HG02840 (cell line): ENCODE results near the gene PNLIPRP1.

Source experiments
- ATAC-seq: cut with Tn5 transposase; IDR thresholded peaks from one replicate; pipeline ENCODE4 v1.9.1; 2021; ENCODE audit warnings: mild to moderate bottlenecking, moderate library complexity, moderate number of reproducible peaks; ENCODE audit not compliant: unreplicated experiment, low FRiP score

The PNLIPRP1 gene

DNA sequence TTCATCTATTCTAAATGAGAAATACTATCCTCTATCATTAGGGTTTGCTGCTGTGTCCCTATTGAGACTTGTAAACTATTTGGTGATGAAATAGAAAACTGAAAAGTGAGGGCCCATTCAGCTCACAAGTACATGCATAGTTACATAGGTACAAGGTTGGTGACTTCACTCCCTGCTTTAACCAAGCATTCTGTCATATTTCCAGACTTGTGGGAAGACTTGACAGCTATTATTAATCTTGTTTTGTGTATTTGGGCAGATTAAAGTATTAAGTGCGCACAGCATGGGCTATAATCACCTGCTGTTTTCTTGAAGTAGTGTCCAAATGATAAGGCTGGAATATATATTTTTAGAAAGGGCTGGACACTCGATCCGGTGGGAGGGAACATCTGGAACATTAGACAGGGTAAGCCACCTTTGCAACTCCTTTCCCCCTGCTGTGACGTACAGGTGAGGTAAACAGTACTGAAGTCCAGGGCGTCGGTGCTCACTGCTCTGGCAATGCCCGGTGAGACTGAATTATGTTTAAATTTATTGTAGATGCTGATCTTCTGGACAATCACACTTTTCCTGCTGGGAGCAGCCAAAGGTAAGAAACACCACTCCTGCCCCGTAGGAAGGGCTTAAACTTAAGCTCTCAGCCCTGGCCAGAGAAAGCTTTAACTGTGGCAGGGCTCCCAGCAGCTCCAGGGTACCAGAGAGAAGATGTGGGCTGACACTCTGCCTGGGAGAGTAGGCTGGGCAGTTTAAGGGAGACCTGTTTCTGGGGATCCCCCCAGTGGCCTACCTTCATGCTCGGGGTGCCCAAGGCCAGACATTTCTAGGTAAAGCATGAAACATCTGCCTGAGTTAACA is at the start of gene PNLIPRP1:
Gene PNLIPRP1 (plus strand): TSS at position 370 of the 855 bp plus-strand sequence. CDS start 171 bp downstream, at position 541.
- ATAC-seq: no peak

GRCh38 chr10:116542007-116542677 is 48.6 kb upstream of the PNLIPRP1 start:
- ATAC-seq: no peak

GRCh38 chr10:116545122-116545521 is 45.6 kb upstream of the PNLIPRP1 start:
- ATAC-seq: no peak

DNA sequence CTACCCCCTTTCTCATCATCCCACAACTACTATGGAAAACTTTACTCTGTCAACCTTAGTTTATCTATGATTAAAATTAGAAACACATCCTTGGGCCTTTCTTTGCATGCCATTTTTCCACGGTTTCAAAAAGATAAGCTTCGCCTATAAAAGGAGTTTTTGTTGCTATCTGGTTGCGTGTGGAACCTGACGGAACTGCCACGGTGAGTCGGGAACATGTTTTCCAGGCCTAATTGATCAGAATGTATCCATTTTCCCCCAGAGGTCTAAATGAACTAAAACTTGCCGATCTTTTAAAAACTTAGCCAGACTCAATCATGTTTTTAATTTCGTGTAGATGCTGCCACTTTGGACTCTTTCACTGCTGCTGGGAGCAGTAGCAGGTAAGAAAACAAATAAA is 45.0 kb upstream of the PNLIPRP1 start, which contains the start of gene PNLIP:
Gene PNLIP (plus strand): TSS at position 176 of the 400 bp plus-strand sequence. CDS start 162 bp downstream, at position 338.
- ATAC-seq: no peak

GRCh38 chr10:116548301-116548700 is 42.5 kb upstream of the PNLIPRP1 start:
- no peak for ATAC-seq

DNA sequence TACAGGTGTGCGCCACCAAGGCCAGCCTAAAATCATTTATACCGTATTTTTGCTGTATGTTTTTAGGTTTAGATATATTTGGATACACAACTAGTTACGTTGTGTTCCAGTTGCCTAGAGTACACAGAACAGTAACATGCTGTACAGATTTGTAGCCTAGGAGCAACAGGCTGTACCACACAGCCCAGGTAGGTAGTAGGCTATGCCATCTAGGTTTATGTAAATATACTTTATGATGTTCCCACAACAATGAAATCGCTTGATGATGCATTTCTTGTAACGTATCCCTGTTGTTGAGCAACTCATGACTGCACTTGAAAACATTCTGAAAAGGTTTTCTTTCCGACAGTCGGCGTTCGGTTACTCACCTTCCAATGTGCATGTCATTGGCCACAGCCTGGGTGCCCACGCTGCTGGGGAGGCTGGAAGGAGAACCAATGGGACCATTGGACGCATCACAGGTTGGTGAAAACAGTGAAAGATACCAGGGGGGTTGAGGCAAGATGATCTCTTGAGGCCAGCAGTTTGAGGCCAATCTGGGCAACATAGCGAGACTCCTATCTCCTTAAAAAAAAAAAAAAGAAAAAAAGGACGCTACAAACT is 37.3 kb upstream of the PNLIPRP1 start:
- no peak for ATAC-seq

- ATAC-seq: no peak
These were observed 36.1 kb upstream of the PNLIPRP1 start for GRCh38 chr10:116554628-116555027.

- ATAC-seq: no peak
These were observed 34.9 kb upstream of the PNLIPRP1 start for GRCh38 chr10:116555880-116556279.

- ATAC-seq: no peak
These were observed 33.4 kb upstream of the PNLIPRP1 start for GRCh38 chr10:116557305-116557880.

DNA sequence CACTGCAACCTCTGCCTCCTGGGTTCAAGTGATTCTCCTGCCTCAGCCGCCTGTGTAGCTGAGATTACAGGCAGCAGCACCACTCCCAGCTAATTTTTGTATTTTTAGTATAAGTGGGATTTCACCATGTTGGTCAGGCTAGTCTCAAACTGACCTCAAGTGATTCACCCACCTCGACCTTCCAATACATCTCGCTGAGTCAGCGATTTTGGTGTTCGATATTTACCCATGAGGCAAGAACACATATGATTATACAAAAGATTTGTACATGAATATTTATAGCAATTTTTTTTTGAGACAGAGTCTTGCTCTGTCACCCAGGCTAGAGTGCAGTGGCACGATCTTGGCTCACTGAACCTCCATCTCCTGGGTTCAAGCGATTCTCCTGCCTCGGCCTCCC is 25.2 kb upstream of the PNLIPRP1 start:
- ATAC-seq: no peak

DNA sequence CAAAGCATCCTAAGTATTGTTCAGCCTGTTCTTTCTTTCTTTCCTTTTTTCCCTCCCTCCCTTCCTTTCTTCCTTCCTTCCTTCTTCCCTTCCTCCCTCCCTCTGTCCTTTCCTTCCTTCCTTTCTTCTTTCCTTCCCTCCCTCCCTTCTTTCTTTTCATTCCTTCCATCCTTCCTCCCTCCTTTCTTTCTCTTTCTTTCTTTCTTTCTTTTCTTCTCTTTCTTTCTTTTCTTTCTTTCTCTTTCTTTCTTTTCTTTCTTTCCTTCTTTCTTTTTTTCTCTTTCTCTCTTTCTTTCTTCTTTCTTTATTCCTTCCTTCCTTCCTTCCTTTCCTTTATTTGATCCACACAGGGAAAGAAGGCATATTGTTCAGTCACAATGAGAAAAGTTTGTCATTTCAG is 23.8 kb upstream of the PNLIPRP1 start:
- no peak for ATAC-seq

GRCh38 chr10:116567335-116567734 is 23.4 kb upstream of the PNLIPRP1 start:
- ATAC-seq: no peak

DNA sequence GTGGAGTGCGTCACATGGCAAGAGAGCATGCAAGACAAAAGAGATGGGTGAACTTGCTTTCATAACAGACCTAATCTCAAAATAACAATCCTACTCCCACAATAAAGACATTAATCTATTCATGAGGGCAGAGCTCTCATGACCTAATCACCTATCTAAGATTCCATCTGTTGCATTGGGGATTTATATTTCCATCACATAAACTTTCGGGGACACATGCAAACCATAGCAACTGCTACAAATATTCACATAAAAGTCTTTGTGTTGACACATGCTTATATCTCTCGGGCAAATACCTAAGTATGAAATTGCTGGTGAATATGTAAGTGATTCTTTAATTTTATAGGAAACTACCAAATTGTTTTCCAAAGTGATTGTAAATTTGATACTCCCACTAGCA is 16.0 kb upstream of the PNLIPRP1 start:
- ATAC-seq: no peak

- no peak for ATAC-seq
These were observed 2.7 kb upstream of the PNLIPRP1 start for GRCh38 chr10:116587878-116588591.

DNA sequence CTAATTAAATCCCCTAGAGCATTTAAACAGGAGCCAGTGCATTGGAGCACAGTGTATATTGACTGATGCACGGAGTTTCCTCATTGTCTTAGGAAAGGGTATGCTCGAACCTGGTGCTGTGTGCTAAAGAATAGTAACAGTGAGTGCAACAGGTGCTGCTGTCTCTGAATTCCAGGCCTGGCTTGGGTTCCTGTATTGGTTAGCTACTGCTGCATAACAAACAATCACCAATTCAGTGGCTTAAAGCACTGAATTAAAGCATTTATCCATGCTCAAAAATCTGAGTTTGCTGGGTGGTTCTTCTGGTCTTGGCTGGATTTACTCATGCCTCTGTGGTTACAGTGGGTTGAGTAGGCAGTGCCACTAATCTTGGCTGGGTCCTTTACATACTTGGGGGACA is 1.8 kb upstream of the PNLIPRP1 start:
- no peak for ATAC-seq

DNA sequence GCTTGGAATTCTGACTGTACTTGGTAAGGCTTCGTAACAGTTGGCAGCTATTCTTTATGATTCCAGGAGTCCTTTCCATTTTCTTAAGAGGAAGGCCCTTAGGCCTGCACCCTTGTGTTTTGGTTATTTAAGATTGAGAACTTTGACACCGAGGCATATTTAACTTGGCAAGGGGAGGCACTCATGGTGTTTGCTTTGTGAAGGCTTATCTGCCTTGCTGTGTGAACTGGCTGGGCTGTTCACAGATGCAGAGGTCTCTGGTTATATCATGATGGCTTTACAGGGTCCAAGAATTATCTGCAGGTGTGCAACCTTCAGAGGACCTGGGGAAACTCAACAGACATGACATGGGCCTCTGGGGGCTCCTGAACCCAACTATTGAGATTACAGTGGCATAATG is 833 bp upstream of the PNLIPRP1 start:
- no peak for ATAC-seq

- ATAC-seq: no peak
These were observed 2.5 kb downstream of the PNLIPRP1 start for GRCh38 chr10:116593139-116593740.

- ATAC-seq: no peak
These were observed 3.8 kb downstream of the PNLIPRP1 start for GRCh38 chr10:116594525-116595035.

GRCh38 chr10:116596062-116596461 is 5.3 kb downstream of the PNLIPRP1 start:
- no peak for ATAC-seq

- no peak for ATAC-seq
These were observed 6.8 kb downstream of the PNLIPRP1 start for GRCh38 chr10:116597543-116597942.
